ENCODE data around the gene HLA-DRB1.

DNA sequence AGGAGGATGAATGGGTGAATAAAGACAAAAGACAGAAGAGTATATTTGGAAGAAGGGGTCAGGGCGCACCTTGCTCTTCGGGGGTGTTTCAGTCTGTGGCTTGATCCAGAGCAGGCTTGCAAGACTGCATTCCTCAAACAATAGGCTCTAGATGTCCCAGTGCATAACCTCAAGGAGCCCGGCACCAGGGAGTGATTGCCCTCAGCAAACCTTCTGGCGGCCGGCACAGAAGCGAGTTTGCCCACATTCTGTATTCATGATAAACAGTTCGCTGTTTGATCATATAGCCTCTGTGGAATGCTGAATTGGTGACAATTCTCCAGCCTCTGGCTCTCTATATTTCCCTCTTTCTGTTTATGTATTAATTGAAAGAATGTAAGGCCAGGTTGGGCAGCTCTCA lies 29.9 kb downstream of the HLA-DRB1 start:
- TF ChIP-seq, protein P1, sequence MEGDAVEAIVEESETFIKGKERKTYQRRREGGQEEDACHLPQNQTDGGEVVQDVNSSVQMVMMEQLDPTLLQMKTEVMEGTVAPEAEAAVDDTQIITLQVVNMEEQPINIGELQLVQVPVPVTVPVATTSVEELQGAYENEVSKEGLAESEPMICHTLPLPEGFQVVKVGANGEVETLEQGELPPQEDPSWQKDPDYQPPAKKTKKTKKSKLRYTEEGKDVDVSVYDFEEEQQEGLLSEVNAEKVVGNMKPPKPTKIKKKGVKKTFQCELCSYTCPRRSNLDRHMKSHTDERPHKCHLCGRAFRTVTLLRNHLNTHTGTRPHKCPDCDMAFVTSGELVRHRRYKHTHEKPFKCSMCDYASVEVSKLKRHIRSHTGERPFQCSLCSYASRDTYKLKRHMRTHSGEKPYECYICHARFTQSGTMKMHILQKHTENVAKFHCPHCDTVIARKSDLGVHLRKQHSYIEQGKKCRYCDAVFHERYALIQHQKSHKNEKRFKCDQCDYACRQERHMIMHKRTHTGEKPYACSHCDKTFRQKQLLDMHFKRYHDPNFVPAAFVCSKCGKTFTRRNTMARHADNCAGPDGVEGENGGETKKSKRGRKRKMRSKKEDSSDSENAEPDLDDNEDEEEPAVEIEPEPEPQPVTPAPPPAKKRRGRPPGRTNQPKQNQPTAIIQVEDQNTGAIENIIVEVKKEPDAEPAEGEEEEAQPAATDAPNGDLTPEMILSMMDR (IDR thresholded peaks at IDR 0.05), result no peak
- TF ChIP-seq POLR2A (IDR thresholded peaks at IDR 0.05; ENCODE audit: low read depth), result no peak
- no peak for TF ChIP-seq POLR2AphosphoS5 (IDR thresholded peaks at IDR 0.05)
- no peak for TF ChIP-seq EP300 (IDR thresholded peaks at IDR 0.05)

All from esophagus muscularis mucosa (tissue), 4 donors.